K562 (cell line): Measurements from ENCODE around the gene ZBTB16. TPM values are rescaled to one million over a fixed set of nuclear protein-coding genes. Genes with fewer than 3 reads are reported as not detected.

Experiments
- ARID1B ChIP-seq: fragments of 450-650 bp; IDR thresholded peaks from 2 replicates; pipeline ENCODE4 v1.6.1; 2016; ENCODE audit warnings: antibody characterized with exemption, mild to moderate bottlenecking, inconsistent platforms
- CGGBP1 ChIP-seq: fragments of 250-450 bp; sonication (Bioruptor Pico); IDR thresholded peaks from 2 replicates; pipeline ENCODE4 v1.9.0; 2021; ENCODE audit warnings: mild to moderate bottlenecking
- CHD7 ChIP-seq: fragments of 200-600 bp; sonication (generic); IDR thresholded peaks from one replicate; pipeline ENCODE4 v1.6.1; 2012; ENCODE audit warnings: mild to moderate bottlenecking, low read depth, low read length, inconsistent platforms
- E4F1 ChIP-seq: fragments of 250-450 bp; sonication (Bioruptor Pico); IDR thresholded peaks from 2 replicates; pipeline ENCODE4 v1.5.0; 2021; ENCODE audit warnings: mild to moderate bottlenecking, borderline replicate concordance
- HIVEP1 ChIP-seq: fragments of 250-450 bp; sonication (Bioruptor Pico); IDR thresholded peaks from 2 replicates; pipeline ENCODE4 v1.4.0; 2020; ENCODE audit warnings: mild to moderate bottlenecking
- HLTF ChIP-seq: fragments of 450-650 bp; IDR thresholded peaks from 2 replicates; pipeline ENCODE4 v1.6.1; 2016
- SMARCC2 ChIP-seq: fragments of 450-650 bp; IDR thresholded peaks from 2 replicates; pipeline ENCODE4 v1.6.1; 2017; ENCODE audit warnings: antibody characterized with exemption, moderate library complexity, mild to moderate bottlenecking, low read depth
- ZFX ChIP-seq: sonication (generic); formaldehyde crosslinking; IDR thresholded peaks from 2 replicates; pipeline ENCODE4 v1.8.0; 2022; ENCODE audit warnings: mild to moderate bottlenecking, missing genetic modification reagents, moderate library complexity
- polyA plus RNA-seq, 8 experiments: library from polyadenylated mRNA; depleted of rRNA in 4 of 8; stranded (reverse) in 5 of 8; unstranded in 3 of 8; fragments of >200 nt; fragmentation: Nextera tagmentation in 2 of 8; fragmentation: Illumina TruSeq in 1 of 8; extraction: Ambion mirVana in 2 of 8; extraction: Trizol in 1 of 8; gene quantifications; 2 replicates each; pipeline versions ENCODE4 v1.2.1 to v1.2.3, GENCODE V29; 2011 to 2014; ENCODE audit warnings: inconsistent platforms in 1 of 8, missing spikeins in 1 of 8
- total RNA-seq, 7 experiments: library from RNA; depleted of rRNA in 6 of 7; stranded (reverse); fragments of >200 nt in 6 of 7; fragmentation: Illumina TruSeq in 2 of 7; extraction: Trizol in 2 of 7; gene quantifications; 2 replicates each; pipeline versions ENCODE4 v1.2.1 to v1.2.3, GENCODE V29; 2011 to 2021; ENCODE audit warnings: low replicate concordance in 1 of 7

The ZBTB16 gene
- total and polyA plus RNA-seq, 9 of the 15 experiments (the other 6 are each of a cell fraction or from before 2014, with no cell fraction given): 0.06 to 0.40 (median 0.24) TPM; not detected in 4

- no peak for TF ChIP-seq CHD7
- TF ChIP-seq ZFX (CRISPR knock-in tag): no peak
- no peak for TF ChIP-seq ARID1B
- no peak for TF ChIP-seq HLTF
- TF ChIP-seq CGGBP1 (CRISPR knock-in tag): no peak
- TF ChIP-seq SMARCC2: no peak
- TF ChIP-seq E4F1 (CRISPR knock-in tag): no peak
- TF ChIP-seq HIVEP1 (CRISPR knock-in tag): no peak
Measured at GRCh38 chr11:114054806-114055205, 4.7 kb upstream of the ZBTB16 start (continued).
